CD4-positive, alpha-beta T cell treated with Interleukin-21 for 1 hour (primary cell): ENCODE data around the gene MS4A18.
"Not testable (repeated sequence)": the region's sequence is repeated elsewhere in the genome, so short reads cannot be mapped to it uniquely, and the experiment has no call there.

Source experiments
- DNase-seq: peaks from one replicate; pipeline ENCODE4 v3.0.0-alpha.2; 2020

Gene MS4A18

GRCh38 chr11:60740573-60740972 lies 16.1 kb downstream of the MS4A18 start:
- DNase-seq = no peak

- no peak for DNase-seq
Measured at GRCh38 chr11:60741421-60741820, 16.9 kb downstream of the MS4A18 start.

- no peak for DNase-seq
Measured at GRCh38 chr11:60743058-60743457, 18.5 kb downstream of the MS4A18 start.

GRCh38 chr11:60744114-60744513 lies 19.6 kb downstream of the MS4A18 start:
- DNase-seq = no peak

- no peak for DNase-seq
Measured at GRCh38 chr11:60747359-60747873, 22.9 kb downstream of the MS4A18 start.

GRCh38 chr11:60748225-60748624 lies 23.7 kb downstream of the MS4A18 start:
- DNase-seq = no peak

GRCh38 chr11:60748821-60749220 lies 24.3 kb downstream of the MS4A18 start:
- DNase-seq = no peak

- no peak for DNase-seq
Measured at GRCh38 chr11:60750911-60751310, 26.4 kb downstream of the MS4A18 start.

- no peak for DNase-seq
Measured at GRCh38 chr11:60753309-60753708, 28.8 kb downstream of the MS4A18 start.

- DNase-seq = no peak
Measured at GRCh38 chr11:60754887-60755286, 30.4 kb downstream of the MS4A18 start.

- peak; percentile 4 for DNase-seq
Measured at GRCh38 chr11:60756307-60757032, 31.9 kb downstream of the MS4A18 start, which contains the start of gene MS4A15. Gene MS4A15, plus strand, starts transcription at chr11:60756867. Its CDS starts 6,867 bp downstream, at chr11:60763734.

- DNase-seq = no peak
Measured at GRCh38 chr11:60757231-60757800, 32.8 kb downstream of the MS4A18 start.

GRCh38 chr11:60758671-60759070 lies 34.2 kb downstream of the MS4A18 start:
- DNase-seq = not testable (repeated sequence)

GRCh38 chr11:60759438-60760225 lies 35.1 kb downstream of the MS4A18 start:
- DNase-seq = not testable (repeated sequence)

GRCh38 chr11:60761436-60762190 lies 37.1 kb downstream of the MS4A18 start:
- DNase-seq = no peak

GRCh38 chr11:60762851-60763691 lies 38.6 kb downstream of the MS4A18 start:
- DNase-seq = no peak

GRCh38 chr11:60763692-60764369 lies 39.3 kb downstream of the MS4A18 start:
- no peak for DNase-seq

GRCh38 chr11:60764879-60765278 lies 40.4 kb downstream of the MS4A18 start:
- no peak for DNase-seq

GRCh38 chr11:60765355-60765754 lies 40.8 kb downstream of the MS4A18 start:
- DNase-seq = no peak

- no peak for DNase-seq
Measured at GRCh38 chr11:60766547-60766946, 42.0 kb downstream of the MS4A18 start.

- no peak for DNase-seq
Measured at GRCh38 chr11:60767388-60767811, 42.9 kb downstream of the MS4A18 start.
